Stimulated activated CD8-positive, alpha-beta memory T cell treated with anti-CD3 and anti-CD28 coated beads, Interleukin-2, amount 100 ng/mL, for 1 hour (primary cell): ENCODE data around the gene CBX1.
"Not testable (repeated sequence)": the region's sequence is repeated elsewhere in the genome, so short reads cannot be mapped to it uniquely, and the experiment has no call there.

Experiments used
- DNase-seq, 2 donors: peaks; one replicate each; pipeline ENCODE4 v3.0.0-alpha.2; 2020; ENCODE audit warnings: low read depth in 2 of 2

The CBX1 gene

GRCh38 chr17:48073566-48074094, 27.6 kb downstream of the CBX1 start:
- DNase-seq: not testable (repeated sequence)

GRCh38 chr17:48072811-48073210, 28.5 kb downstream of the CBX1 start:
- DNase-seq: not testable (repeated sequence)

- no peak for DNase-seq
These were observed 29.6 kb downstream of the CBX1 start for GRCh38 chr17:48071654-48072053.

DNA sequence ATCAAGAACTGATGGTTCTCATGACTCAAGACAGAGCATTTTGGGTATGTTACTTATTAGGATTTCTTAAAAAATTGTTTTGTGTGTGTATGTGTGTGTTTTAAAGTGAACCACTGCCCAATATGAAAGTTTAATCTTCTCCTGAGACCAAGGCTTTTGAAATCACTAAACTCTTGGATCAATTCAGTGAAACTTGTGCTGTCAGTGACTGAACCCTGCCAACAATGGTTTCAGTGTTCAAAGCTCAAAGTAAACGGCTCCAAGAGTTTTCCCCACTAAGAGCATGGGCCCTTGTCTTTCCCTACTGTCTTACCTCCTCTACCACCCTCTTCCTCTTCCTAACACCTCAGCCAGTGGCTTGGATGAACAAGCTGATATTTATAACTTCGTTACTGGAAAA, 31.1 kb downstream of the CBX1 start:
- no peak for DNase-seq

GRCh38 chr17:48068491-48068961, 32.8 kb downstream of the CBX1 start:
- DNase-seq: no peak

DNA sequence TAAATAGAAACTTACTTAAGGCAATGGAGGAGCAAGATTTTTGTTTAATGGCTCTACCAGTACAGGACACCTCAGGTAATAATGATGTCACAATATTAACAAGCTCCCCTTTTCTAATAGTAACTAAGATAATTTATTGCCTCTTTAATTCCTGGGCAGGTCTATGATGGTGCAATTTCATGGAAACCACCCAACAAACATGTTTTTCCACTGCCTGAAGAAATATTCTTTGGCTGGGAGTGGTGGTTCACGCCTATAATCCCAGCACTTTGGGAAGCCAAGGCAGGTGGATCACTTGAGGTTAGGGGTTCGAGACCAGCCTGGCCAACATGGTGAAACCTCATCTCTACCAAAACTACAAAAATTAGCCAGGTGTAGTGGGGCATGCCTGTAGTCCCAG, 33.5 kb downstream of the CBX1 start:
- not testable (repeated sequence) for DNase-seq

DNA sequence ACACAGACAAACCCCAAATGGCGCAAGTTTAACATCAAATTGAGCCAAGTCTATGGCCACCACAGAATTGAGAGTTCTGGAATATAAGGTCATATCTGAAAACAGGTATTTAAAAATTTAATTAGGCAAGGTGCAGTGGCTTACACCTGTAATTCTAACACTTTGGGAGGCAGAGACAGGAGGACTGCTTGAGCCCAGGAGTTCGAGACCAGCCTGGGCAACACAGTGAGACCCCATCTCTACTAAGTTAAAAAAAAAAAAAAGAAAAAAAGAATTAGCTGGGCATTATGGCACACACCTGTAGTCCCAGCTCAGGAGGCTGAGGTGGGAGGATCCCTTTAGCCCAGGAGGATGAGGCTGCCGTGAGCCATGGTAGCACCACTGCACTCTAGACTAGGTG, 34.0 kb downstream of the CBX1 start:
- no peak for DNase-seq

- no peak for DNase-seq
These were observed 34.6 kb downstream of the CBX1 start for GRCh38 chr17:48066656-48067055.

- DNase-seq: no peak
These were observed 35.1 kb downstream of the CBX1 start for GRCh38 chr17:48066192-48066591.

DNA sequence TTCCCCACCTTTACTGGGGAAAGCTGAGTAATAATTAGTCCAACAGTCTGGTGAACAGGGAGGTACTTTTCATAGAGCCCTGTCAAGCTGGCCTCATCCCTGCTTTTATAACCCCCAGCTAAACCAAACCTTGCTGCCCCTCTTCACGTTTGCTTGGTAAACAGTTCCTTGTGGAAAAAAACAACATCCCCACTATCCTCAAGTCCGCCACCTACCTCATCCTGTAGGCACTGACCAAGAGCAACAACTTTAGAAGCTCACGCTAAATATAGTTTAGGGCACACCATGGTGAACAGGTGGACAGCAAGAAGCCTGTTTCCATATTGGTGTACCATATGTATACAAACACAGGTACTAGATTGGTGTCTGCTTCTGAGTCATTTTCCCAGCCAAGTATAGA, 36.6 kb downstream of the CBX1 start:
- DNase-seq: no peak

DNA sequence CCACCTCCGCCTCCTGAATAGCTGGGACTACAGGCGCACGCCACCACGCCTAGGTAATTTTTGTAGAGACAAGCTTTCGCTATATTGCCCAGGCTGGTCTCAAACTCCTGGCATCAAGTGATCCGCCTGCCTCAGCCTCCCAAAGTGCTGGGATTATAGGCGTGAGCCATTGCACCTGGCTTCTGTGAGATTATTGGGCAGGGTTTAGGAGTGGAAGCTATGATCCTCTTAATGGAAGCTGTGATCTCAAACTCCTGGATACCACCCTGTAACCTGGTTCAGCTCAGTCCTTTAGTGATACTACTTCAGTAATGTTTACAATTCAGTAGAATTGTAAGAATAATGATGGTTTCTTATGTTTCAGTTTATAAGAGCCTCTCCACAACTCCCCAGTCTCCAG, 39.0 kb downstream of the CBX1 start:
- DNase-seq: no peak

GRCh38 chr17:48060249-48060648, 41.0 kb downstream of the CBX1 start:
- DNase-seq: no peak

- no peak for DNase-seq
These were observed 42.1 kb downstream of the CBX1 start for GRCh38 chr17:48059125-48059668.

DNA sequence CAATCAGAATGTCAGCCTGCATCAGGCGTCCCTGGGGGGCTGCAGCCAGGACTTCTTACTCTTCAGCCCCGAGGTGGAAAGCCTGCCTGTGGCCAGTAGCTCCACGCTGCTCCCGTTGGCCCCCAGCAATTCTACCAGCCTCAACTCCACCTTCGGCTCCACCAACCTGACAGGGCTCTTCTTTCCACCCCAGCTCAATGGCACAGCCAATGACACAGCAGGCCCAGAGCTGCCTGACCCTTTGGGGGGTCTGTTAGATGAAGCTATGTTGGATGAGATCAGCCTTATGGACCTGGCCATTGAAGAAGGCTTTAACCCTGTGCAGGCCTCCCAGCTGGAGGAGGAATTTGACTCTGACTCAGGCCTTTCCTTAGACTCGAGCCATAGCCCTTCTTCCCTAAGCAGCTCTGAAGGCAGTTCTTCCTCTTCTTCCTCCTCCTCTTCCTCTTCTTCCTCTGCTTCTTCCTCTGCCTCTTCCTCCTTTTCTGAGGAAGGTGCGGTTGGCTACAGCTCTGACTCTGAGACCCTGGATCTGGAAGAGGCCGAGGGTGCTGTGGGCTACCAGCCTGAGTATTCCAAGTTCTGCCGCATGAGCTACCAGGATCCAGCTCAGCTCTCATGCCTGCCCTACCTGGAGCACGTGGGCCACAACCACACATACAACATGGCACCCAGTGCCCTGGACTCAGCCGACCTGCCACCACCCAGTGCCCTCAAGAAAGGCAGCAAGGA, 42.7 kb downstream of the CBX1 start:
- no peak for DNase-seq

DNA sequence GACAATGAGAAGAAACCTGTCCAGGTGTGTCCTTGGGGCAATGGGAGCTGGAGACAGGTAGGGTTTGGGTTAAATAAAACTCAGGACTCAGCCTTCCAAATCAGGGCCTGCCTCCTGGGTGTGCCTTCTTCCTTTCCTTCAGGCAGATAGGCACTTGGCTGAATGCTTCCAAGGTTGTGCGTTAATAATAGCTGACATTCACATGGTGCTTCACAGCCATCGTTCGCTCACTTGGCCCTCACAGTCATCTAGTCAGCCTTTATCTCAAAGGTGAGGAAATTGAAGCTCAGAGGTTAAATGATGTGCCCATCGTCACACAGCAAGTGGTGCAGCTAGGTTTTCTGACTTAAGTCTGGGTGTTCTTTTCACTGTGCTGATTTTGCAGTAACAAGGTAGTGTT, 43.7 kb downstream of the CBX1 start:
- no peak for DNase-seq

DNA sequence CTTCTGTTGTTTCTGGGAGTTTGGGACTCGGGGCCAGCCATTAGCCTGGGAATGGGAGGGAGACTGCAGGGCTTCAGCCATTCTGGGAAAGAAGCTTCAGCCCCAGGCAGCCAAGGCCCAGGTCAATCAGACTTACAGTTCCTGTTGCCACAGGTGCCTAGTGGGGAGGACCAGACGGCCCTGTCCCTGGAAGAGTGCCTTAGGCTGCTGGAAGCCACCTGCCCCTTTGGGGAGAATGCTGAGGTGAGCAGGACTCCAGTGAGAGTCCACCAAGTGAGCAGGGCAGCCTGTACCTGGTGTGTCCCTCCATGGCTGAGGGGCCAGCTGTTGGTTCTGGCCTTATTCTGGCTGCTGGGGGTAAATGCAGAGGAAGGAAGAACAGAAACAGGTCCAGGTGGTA, 44.4 kb downstream of the CBX1 start:
- DNase-seq: no peak

DNA sequence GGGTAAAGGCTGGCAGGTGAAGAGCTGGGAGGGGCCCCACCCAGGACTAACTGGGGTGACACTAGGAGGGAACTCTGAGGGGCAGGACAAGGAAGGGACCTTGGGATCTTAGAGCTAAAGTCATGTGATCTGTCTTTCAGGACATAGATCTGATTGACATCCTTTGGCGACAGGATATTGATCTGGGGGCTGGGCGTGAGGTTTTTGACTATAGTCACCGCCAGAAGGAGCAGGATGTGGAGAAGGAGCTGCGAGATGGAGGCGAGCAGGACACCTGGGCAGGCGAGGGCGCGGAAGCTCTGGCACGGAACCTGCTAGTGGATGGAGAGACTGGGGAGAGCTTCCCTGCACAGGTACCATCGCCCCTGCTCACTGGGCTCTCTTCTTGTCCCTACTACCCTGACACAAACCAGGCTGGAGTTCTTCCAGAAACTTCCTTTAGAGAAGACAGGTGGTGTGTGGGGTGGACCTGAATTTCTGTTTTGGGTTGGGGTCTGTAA, 45.0 kb downstream of the CBX1 start:
- DNase-seq: no peak

DNA sequence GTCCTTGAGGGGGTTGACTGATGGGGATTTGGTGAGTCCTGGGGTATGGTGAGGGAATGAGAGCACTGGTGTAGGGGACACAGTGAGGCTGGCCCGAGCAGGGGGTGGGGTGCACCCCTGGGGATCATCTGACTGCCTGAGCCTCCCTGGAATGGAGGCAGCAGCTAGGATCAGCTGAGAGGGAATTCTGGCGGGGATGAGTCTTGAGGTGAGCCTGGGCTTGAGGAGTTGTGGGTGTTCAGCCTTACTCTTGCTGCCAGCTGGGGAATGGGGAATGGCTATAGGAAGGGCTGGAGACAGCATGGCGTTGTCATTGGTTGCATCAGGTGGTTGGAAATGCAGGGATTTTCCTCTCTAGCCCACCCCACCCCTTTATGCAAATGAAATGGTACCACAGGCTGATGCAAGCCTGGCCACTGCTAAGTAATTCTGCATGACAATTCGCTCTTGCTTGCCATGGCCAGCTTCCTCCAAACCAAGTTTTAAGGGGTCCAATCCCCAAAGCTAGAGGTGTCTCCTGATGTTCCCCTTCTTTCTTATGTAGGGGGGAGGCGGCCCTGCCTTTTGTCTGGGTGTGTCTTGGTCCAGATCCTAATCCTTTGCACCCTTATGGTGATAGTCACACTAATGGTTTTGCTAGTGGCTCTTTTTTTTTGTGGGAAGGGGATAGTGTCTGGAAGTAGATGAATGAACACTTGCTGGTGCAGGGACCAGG, 45.6 kb downstream of the CBX1 start:
- DNase-seq: no peak

GRCh38 chr17:48054238-48055185, 46.8 kb downstream of the CBX1 start:
- DNase-seq: no peak

GRCh38 chr17:48053758-48054237, 47.5 kb downstream of the CBX1 start:
- no peak for DNase-seq
